Measurements from ENCODE around the gene ANKRD34A.
"Not testable (repeated sequence)": the region's sequence is repeated elsewhere in the genome, so short reads cannot be mapped to it uniquely, and the experiment has no call there.

ANKRD34A gene

GRCh38 chr1:145944532-145944931, 19.8 kb downstream of the ANKRD34A start:
- Histone ChIP-seq H3K9me3 (no peaks in the 10 kb centered on the region), H3K36me3 (peaks cover 31% of the 10 kb centered on the region), H3K27me3 (no peaks in the 10 kb centered on the region), H3K27ac (no peak overlapping the region), H3K4me1 (ENCODE audit: control insufficient read depth in 1 of 2, insufficient read depth in 1 of 2, low read depth in 1 of 2, low read length in 1 of 2) (peaks cover 14 to 15% of the 10 kb centered on the region in 2 experiments), H3K4me3 (ENCODE audit: low read depth in 1 of 2, low read length in 1 of 2) (no peak overlapping the region)
- no peak for TF ChIP-seq CTCF (IDR thresholded peaks at IDR 0.05)

GRCh38 chr1:145942871-145943270, 21.5 kb downstream of the ANKRD34A start:
- Histone ChIP-seq H3K9me3 (no peaks in the 10 kb centered on the region), H3K4me3 (ENCODE audit: low read depth in 1 of 2, low read length in 1 of 2) (no peak overlapping the region), H3K36me3 (peaks cover 31% of the 10 kb centered on the region), H3K27me3 (no peaks in the 10 kb centered on the region), H3K27ac (no peak overlapping the region), H3K4me1 (ENCODE audit: control insufficient read depth in 1 of 2, insufficient read depth in 1 of 2, low read depth in 1 of 2, low read length in 1 of 2) (no peaks in the 10 kb centered on the region)
- no peak for TF ChIP-seq CTCF (IDR thresholded peaks at IDR 0.05)

GRCh38 chr1:145942405-145942804, 22.0 kb downstream of the ANKRD34A start:
- no peak for TF ChIP-seq CTCF (IDR thresholded peaks at IDR 0.05)

GRCh38 chr1:145937436-145937835, 26.9 kb downstream of the ANKRD34A start:
- Histone ChIP-seq H3K9me3 (no peaks in the 10 kb centered on the region), H3K4me3 (ENCODE audit: low read depth in 1 of 2, low read length in 1 of 2) (no peak overlapping the region), H3K4me1 (ENCODE audit: control insufficient read depth in 1 of 2, insufficient read depth in 1 of 2, low read depth in 1 of 2, low read length in 1 of 2) (peaks cover 7 to 8% of the 10 kb centered on the region in 2 experiments), H3K27ac (no peak overlapping the region), H3K27me3 (no peaks in the 10 kb centered on the region), H3K36me3 (peaks cover 26% of the 10 kb centered on the region)
- TF ChIP-seq CTCF (IDR thresholded peaks at IDR 0.05) = no peak

More at GRCh38 chr1:145942405-145942804, 22.0 kb downstream of the ANKRD34A start:
- Histone ChIP-seq H3K4me3 (ENCODE audit: low read depth in 1 of 2, low read length in 1 of 2) (no peak overlapping the region), H3K4me1 (ENCODE audit: control insufficient read depth in 1 of 2, insufficient read depth in 1 of 2, low read depth in 1 of 2, low read length in 1 of 2) (no peaks in the 10 kb centered on the region), H3K9me3 (no peaks in the 10 kb centered on the region), H3K27ac (no peak overlapping the region), H3K27me3 (no peaks in the 10 kb centered on the region), H3K36me3 (peaks cover 31% of the 10 kb centered on the region)

GRCh38 chr1:145936247-145936646, 28.1 kb downstream of the ANKRD34A start:
- no peak for TF ChIP-seq CTCF (IDR thresholded peaks at IDR 0.05)
- no peak overlapping the region for H3K27ac ChIP-seq
- H3K9me3 ChIP-seq = no peaks in the 10 kb centered on the region
- H3K4me1 ChIP-seq (ENCODE audit: control insufficient read depth in 1 of 2, insufficient read depth in 1 of 2, low read depth in 1 of 2, low read length in 1 of 2) = peaks cover 10 to 13% of the 10 kb centered on the region in 2 experiments
- no peaks in the 10 kb centered on the region for H3K27me3 ChIP-seq
- H3K36me3 ChIP-seq = peaks cover 15% of the 10 kb centered on the region
- no peak overlapping the region for H3K4me3 ChIP-seq (ENCODE audit: low read depth in 1 of 2, low read length in 1 of 2)

GRCh38 chr1:145935708-145936107, 28.7 kb downstream of the ANKRD34A start:
- Histone ChIP-seq H3K27me3 (no peaks in the 10 kb centered on the region), H3K4me1 (ENCODE audit: control insufficient read depth in 1 of 2, insufficient read depth in 1 of 2, low read depth in 1 of 2, low read length in 1 of 2) (peaks cover 10 to 13% of the 10 kb centered on the region in 2 experiments), H3K4me3 (ENCODE audit: low read depth in 1 of 2, low read length in 1 of 2) (no peak overlapping the region), H3K9me3 (no peaks in the 10 kb centered on the region), H3K36me3 (peaks cover 14% of the 10 kb centered on the region), H3K27ac (no peak overlapping the region)
- no peak for TF ChIP-seq CTCF (IDR thresholded peaks at IDR 0.05)

GRCh38 chr1:145932522-145933009, 31.8 kb downstream of the ANKRD34A start:
- Histone ChIP-seq H3K4me1 (ENCODE audit: control insufficient read depth in 1 of 2, insufficient read depth in 1 of 2, low read depth in 1 of 2, low read length in 1 of 2) (peaks cover 16 to 21% of the 10 kb centered on the region in 2 experiments), H3K27ac (peak overlapping the region; percentile 72), H3K4me3 (ENCODE audit: low read depth in 1 of 2, low read length in 1 of 2) (peak overlapping the region; percentile 8 to 41), H3K36me3 (peaks cover 14% of the 10 kb centered on the region)
- not testable (repeated sequence) for H3K27me3 ChIP-seq, H3K9me3 ChIP-seq

All from neutrophil (primary cell).